ENCODE results near the gene RIMBP2.
"Not testable (repeated sequence)": the region's sequence is repeated elsewhere in the genome, so short reads cannot be mapped to it uniquely, and the experiment has no call there.

RIMBP2 gene

GRCh38 chr12:130702966-130703732, 12.9 kb downstream of the RIMBP2 start:
- no peak for DNase-seq (ENCODE audit: low read depth)
- no peak overlapping the region for H3K9ac ChIP-seq (ENCODE audit: low read length)
- H3K27me3 ChIP-seq (replicated peaks; ENCODE audit: control insufficient read depth, insufficient read depth, low read length), result no peaks in the 10 kb centered on the region
- no peaks in the 10 kb centered on the region for H3K4me1 ChIP-seq (ENCODE audit: control insufficient read depth, insufficient read depth, low read length)
- H3K36me3 ChIP-seq (ENCODE audit: control insufficient read depth, insufficient read depth, low read length, severe bottlenecking), result no peaks in the 10 kb centered on the region
- H3K9me3 ChIP-seq (ENCODE audit: control insufficient read depth, low read length), result no peaks in the 10 kb centered on the region
- no peak overlapping the region for H3K4me3 ChIP-seq (ENCODE audit: low read length)

- Histone ChIP-seq H3K9ac (ENCODE audit: low read length) (no peak overlapping the region), H3K9me3 (ENCODE audit: control insufficient read depth, low read length) (no peaks in the 10 kb centered on the region), H3K27me3 (replicated peaks; ENCODE audit: control insufficient read depth, insufficient read depth, low read length) (no peaks in the 10 kb centered on the region), H3K36me3 (ENCODE audit: control insufficient read depth, insufficient read depth, low read length, severe bottlenecking) (no peaks in the 10 kb centered on the region), H3K4me3 (ENCODE audit: low read length) (no peak overlapping the region), H3K4me1 (ENCODE audit: control insufficient read depth, insufficient read depth, low read length) (no peaks in the 10 kb centered on the region)
- DNase-seq (ENCODE audit: low read depth), result no peak
Observed at GRCh38 chr12:130701402-130701744, 14.7 kb downstream of the RIMBP2 start.

- no peaks in the 10 kb centered on the region for H3K27me3 ChIP-seq (replicated peaks; ENCODE audit: control insufficient read depth, insufficient read depth, low read length)
- no peaks in the 10 kb centered on the region for H3K36me3 ChIP-seq (ENCODE audit: control insufficient read depth, insufficient read depth, low read length, severe bottlenecking)
- DNase-seq (ENCODE audit: low read depth), result no peak
- no peak overlapping the region for H3K9ac ChIP-seq (ENCODE audit: low read length)
- H3K4me1 ChIP-seq (ENCODE audit: control insufficient read depth, insufficient read depth, low read length), result no peaks in the 10 kb centered on the region
- H3K9me3 ChIP-seq (ENCODE audit: control insufficient read depth, low read length), result no peaks in the 10 kb centered on the region
- no peak overlapping the region for H3K4me3 ChIP-seq (ENCODE audit: low read length)
Observed at GRCh38 chr12:130700492-130701401, 15.4 kb downstream of the RIMBP2 start.

GRCh38 chr12:130698106-130698505, 18.0 kb downstream of the RIMBP2 start:
- DNase-seq (ENCODE audit: low read depth), result no peak
- H3K36me3 ChIP-seq (ENCODE audit: control insufficient read depth, insufficient read depth, low read length, severe bottlenecking), result no peaks in the 10 kb centered on the region
- no peaks in the 10 kb centered on the region for H3K27me3 ChIP-seq (replicated peaks; ENCODE audit: control insufficient read depth, insufficient read depth, low read length)
- no peaks in the 10 kb centered on the region for H3K9me3 ChIP-seq (ENCODE audit: control insufficient read depth, low read length)
- no peaks in the 10 kb centered on the region for H3K4me1 ChIP-seq (ENCODE audit: control insufficient read depth, insufficient read depth, low read length)
- no peak overlapping the region for H3K9ac ChIP-seq (ENCODE audit: low read length)
- H3K4me3 ChIP-seq (ENCODE audit: low read length), result no peak overlapping the region

- no peaks in the 10 kb centered on the region for H3K4me1 ChIP-seq (ENCODE audit: control insufficient read depth, insufficient read depth, low read length)
- H3K4me3 ChIP-seq (ENCODE audit: low read length), result no peak overlapping the region
- H3K9ac ChIP-seq (ENCODE audit: low read length), result no peak overlapping the region
- no peaks in the 10 kb centered on the region for H3K27me3 ChIP-seq (replicated peaks; ENCODE audit: control insufficient read depth, insufficient read depth, low read length)
- H3K9me3 ChIP-seq (ENCODE audit: control insufficient read depth, low read length), result no peaks in the 10 kb centered on the region
- DNase-seq (ENCODE audit: low read depth), result no peak
- H3K36me3 ChIP-seq (ENCODE audit: control insufficient read depth, insufficient read depth, low read length, severe bottlenecking), result no peaks in the 10 kb centered on the region
Observed at GRCh38 chr12:130696379-130697100, 19.6 kb downstream of the RIMBP2 start.

GRCh38 chr12:130695061-130695460, 21.0 kb downstream of the RIMBP2 start:
- no peaks in the 10 kb centered on the region for H3K9me3 ChIP-seq (ENCODE audit: control insufficient read depth, low read length)
- H3K4me1 ChIP-seq (ENCODE audit: control insufficient read depth, insufficient read depth, low read length), result no peaks in the 10 kb centered on the region
- H3K9ac ChIP-seq (ENCODE audit: low read length), result no peak overlapping the region
- H3K4me3 ChIP-seq (ENCODE audit: low read length), result no peak overlapping the region
- no peak for DNase-seq (ENCODE audit: low read depth)
- no peaks in the 10 kb centered on the region for H3K27me3 ChIP-seq (replicated peaks; ENCODE audit: control insufficient read depth, insufficient read depth, low read length)
- no peaks in the 10 kb centered on the region for H3K36me3 ChIP-seq (ENCODE audit: control insufficient read depth, insufficient read depth, low read length, severe bottlenecking)

GRCh38 chr12:130689408-130690405, 26.4 kb downstream of the RIMBP2 start:
- no peak overlapping the region for H3K9ac ChIP-seq (ENCODE audit: low read length)
- no peak overlapping the region for H3K4me3 ChIP-seq (ENCODE audit: low read length)
- H3K9me3 ChIP-seq (ENCODE audit: control insufficient read depth, low read length), result no peaks in the 10 kb centered on the region
- no peaks in the 10 kb centered on the region for H3K27me3 ChIP-seq (replicated peaks; ENCODE audit: control insufficient read depth, insufficient read depth, low read length)
- no peaks in the 10 kb centered on the region for H3K36me3 ChIP-seq (ENCODE audit: control insufficient read depth, insufficient read depth, low read length, severe bottlenecking)
- no peak for DNase-seq (ENCODE audit: low read depth)
- H3K4me1 ChIP-seq (ENCODE audit: control insufficient read depth, insufficient read depth, low read length), result no peaks in the 10 kb centered on the region

- H3K36me3 ChIP-seq (ENCODE audit: control insufficient read depth, insufficient read depth, low read length, severe bottlenecking); H3K4me1 ChIP-seq (ENCODE audit: control insufficient read depth, insufficient read depth, low read length); H3K9ac ChIP-seq (ENCODE audit: low read length); H3K4me3 ChIP-seq (ENCODE audit: low read length); H3K9me3 ChIP-seq (ENCODE audit: control insufficient read depth, low read length); H3K27me3 ChIP-seq (replicated peaks; ENCODE audit: control insufficient read depth, insufficient read depth, low read length); DNase-seq (ENCODE audit: low read depth): not testable (repeated sequence)
Observed at GRCh38 chr12:130688999-130689398, 27.1 kb downstream of the RIMBP2 start.

- Histone ChIP-seq H3K36me3 (ENCODE audit: control insufficient read depth, insufficient read depth, low read length, severe bottlenecking) (no peaks in the 10 kb centered on the region), H3K9me3 (ENCODE audit: control insufficient read depth, low read length) (no peaks in the 10 kb centered on the region), H3K4me3 (ENCODE audit: low read length) (no peak overlapping the region), H3K4me1 (ENCODE audit: control insufficient read depth, insufficient read depth, low read length) (no peaks in the 10 kb centered on the region), H3K27me3 (replicated peaks; ENCODE audit: control insufficient read depth, insufficient read depth, low read length) (no peaks in the 10 kb centered on the region), H3K9ac (ENCODE audit: low read length) (no peak overlapping the region)
- DNase-seq (ENCODE audit: low read depth), result no peak
Observed at GRCh38 chr12:130687796-130688778, 28.0 kb downstream of the RIMBP2 start.

- no peak overlapping the region for H3K9ac ChIP-seq (ENCODE audit: low read length)
- H3K9me3 ChIP-seq (ENCODE audit: control insufficient read depth, low read length), result no peaks in the 10 kb centered on the region
- no peaks in the 10 kb centered on the region for H3K27me3 ChIP-seq (replicated peaks; ENCODE audit: control insufficient read depth, insufficient read depth, low read length)
- no peak for DNase-seq (ENCODE audit: low read depth)
- no peaks in the 10 kb centered on the region for H3K4me1 ChIP-seq (ENCODE audit: control insufficient read depth, insufficient read depth, low read length)
- H3K36me3 ChIP-seq (ENCODE audit: control insufficient read depth, insufficient read depth, low read length, severe bottlenecking), result no peaks in the 10 kb centered on the region
- H3K4me3 ChIP-seq (ENCODE audit: low read length), result no peak overlapping the region
Observed at GRCh38 chr12:130687190-130687589, 28.9 kb downstream of the RIMBP2 start.

Data from adipocyte (in vitro differentiated cells).